Fibroblast of mammary gland (primary cell): ENCODE data around the gene SWT1.
"Not testable (repeated sequence)": the region's sequence is repeated elsewhere in the genome, so short reads cannot be mapped to it uniquely, and the experiment has no call there.

Source experiments
- DNase-seq: peaks from one replicate; pipeline ENCODE4 v3.0.0-alpha.2; 2010; ENCODE audit warnings: low read depth
- H3K4me3 ChIP-seq: 2 replicates; pipeline ENCODE4 v1.5.1; 2011; ENCODE audit warnings: low read depth, mild to moderate bottlenecking, low read length, moderate library complexity; ENCODE audit not compliant: control insufficient read depth
- TF ChIP-seq, protein P1 (sequence below): conservative IDR thresholded peaks from 2 replicates; pipeline ENCODE4 v1.5.1; 2011; ENCODE audit warnings: low read depth, low read length, inconsistent platforms; ENCODE audit not compliant: control insufficient read depth, insufficient read depth

Gene SWT1

DNA sequence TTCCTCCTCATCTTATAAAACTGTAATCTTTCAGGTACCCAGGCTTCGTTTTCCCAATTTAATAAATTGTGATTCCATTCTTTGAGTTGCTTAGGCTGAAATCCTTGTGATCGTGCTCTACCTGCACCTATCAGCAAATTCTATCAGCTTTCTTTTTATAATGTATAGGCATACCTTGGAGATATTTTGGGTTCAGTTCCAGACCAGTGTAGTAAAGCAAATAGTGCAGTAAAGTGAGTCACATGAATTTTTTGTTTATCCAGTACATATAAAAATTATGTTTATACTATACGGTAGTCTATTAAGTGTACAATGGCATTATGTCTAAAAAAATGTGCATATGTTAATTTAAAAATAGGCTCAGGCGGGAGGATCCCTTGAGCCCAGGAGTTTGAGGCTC is 5.5 kb downstream of the SWT1 start:
- TF ChIP-seq, protein P1, sequence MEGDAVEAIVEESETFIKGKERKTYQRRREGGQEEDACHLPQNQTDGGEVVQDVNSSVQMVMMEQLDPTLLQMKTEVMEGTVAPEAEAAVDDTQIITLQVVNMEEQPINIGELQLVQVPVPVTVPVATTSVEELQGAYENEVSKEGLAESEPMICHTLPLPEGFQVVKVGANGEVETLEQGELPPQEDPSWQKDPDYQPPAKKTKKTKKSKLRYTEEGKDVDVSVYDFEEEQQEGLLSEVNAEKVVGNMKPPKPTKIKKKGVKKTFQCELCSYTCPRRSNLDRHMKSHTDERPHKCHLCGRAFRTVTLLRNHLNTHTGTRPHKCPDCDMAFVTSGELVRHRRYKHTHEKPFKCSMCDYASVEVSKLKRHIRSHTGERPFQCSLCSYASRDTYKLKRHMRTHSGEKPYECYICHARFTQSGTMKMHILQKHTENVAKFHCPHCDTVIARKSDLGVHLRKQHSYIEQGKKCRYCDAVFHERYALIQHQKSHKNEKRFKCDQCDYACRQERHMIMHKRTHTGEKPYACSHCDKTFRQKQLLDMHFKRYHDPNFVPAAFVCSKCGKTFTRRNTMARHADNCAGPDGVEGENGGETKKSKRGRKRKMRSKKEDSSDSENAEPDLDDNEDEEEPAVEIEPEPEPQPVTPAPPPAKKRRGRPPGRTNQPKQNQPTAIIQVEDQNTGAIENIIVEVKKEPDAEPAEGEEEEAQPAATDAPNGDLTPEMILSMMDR: no peak
- no peak overlapping the region for H3K4me3 ChIP-seq
- no peak for DNase-seq

DNA sequence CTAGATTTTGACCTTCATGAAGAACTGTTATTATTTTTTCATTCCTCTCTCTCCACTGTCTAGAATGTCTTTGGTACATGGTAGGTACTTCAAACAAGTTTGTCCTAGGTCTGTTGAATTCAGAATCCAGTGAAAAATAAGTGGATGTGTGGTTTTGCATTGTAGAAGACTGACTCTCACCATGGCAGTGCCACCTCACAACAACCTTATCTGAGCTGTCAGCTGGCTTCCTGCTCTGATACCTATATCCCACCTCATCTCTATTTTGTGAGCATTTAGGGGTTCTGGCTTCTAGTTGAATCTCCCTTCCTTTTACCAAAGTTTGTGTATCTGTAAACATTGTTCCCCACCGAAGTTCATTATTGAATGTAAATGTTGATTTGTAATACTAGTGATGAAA is 9.1 kb downstream of the SWT1 start:
- DNase-seq: no peak
- H3K4me3 ChIP-seq: no peak overlapping the region
- TF ChIP-seq, protein P1: no peak

DNA sequence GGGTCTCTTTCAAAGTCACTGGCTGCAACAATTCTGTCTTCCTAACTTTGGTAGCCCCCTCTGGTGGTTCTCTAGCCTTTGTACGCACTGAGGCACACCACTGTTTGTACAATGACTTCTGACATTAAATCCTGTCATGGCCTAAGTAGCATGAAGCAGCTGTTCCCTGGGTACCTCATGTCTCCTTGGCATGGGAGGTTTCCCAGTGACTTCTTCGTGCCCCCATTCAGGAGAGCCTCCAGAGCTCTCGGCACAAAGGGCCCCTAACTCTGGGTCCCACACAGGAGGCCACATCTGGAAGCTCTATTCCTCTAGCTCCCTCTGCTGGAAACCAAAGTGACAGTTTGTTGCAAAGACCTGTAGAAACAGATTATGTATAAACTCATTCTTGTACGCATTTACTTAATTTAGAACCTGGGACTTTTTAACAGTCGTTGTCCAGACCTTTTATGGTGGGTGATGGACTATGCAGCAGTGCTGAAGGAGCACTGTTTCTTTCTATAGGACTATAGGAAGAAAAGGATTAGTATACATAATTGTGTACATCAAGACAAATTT is 13.4 kb downstream of the SWT1 start:
- H3K4me3 ChIP-seq: no peak overlapping the region
- peak; percentile 72 for DNase-seq
- TF ChIP-seq, protein P1: peak; percentile 78

DNA sequence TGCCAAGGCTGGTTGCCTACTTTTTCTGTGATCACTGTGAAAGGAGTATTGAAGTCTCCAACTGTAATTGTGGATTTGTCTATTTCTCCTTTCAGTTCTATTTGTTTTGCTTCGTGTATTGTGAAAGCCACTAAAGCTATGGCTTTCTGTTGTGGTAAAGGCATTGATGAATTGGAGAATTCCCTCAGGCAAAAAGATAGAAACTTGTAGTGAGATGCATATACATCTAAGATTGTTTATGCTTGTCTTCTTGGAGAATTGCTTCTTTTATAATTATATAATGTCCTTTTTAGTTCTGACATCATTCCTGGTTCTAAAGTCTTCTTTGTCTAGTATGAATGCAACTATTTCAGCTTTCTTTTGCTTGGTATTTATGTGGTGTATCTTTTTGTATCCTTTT is 36.8 kb downstream of the SWT1 start:
- DNase-seq: no peak
- H3K4me3 ChIP-seq: no peak overlapping the region
- TF ChIP-seq, protein P1: no peak

DNA sequence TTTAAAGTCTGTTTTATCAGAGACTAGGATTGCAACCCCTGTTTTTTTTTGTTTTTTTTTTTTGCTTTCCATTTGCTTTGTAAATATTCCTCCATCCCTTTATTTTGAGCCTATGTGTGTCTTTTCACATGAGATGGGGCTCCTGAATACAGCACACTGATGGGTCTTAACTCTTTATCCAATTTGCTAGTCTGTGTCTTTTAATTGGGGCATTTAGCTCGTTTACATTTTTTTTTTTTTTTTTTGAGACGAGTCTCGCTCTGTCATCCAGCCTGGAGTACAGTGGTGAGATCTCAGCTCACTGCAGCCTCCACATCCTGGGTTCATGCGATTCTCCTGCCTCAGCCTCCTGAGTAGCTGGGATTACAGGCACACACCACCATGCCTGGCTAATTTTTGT is 41.7 kb downstream of the SWT1 start:
- not testable (repeated sequence) for DNase-seq

DNA sequence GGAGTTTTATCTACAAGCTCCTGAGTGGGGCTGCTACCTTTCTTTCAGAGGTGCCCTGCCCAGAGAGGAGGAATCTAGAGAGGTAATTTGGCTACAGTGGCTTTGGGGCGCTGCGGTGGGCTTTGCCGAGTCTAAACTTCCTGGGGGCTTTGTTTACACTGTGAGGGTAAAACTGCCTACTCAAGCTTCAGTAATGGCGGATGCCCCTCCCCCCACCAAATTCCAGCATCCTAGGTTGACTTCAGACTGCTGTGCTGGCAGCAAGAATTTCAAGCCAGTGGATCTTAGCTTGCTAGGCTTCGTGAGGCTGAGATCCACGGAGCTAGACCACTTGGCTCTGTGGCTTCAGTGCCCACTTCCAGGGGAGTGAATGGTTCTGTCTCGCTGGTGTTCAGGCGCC is 43.9 kb downstream of the SWT1 start:
- TF ChIP-seq, protein P1: no peak
- H3K4me3 ChIP-seq: no peak overlapping the region
- DNase-seq: no peak

More for the DNA sequence above, 41.7 kb downstream of the SWT1 start:
- not testable (repeated sequence) for H3K4me3 ChIP-seq

DNA sequence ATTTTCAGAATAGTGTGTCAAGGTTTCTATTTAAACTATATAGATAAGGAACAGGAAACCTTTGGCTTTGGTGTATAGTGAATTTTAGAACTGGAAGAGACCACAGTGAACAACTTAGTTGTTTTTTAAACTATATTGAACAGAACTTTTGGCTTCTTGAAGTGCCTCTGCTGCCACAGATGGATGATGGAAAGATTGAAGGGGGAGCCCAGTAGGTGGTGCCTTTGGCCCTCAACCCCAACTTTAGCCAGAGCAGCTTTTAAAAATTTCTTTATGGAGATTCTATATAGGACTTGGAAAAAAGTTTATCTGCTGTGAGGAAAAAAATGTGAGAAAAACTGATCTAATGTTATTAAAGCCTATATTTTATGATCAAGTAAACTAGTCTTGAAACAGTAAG is 50.2 kb downstream of the SWT1 start:
- TF ChIP-seq, protein P1: no peak
- no peak overlapping the region for H3K4me3 ChIP-seq
- DNase-seq: no peak
